ENCODE results near the gene FBXO45. TPM values are rescaled to one million over a fixed set of nuclear protein-coding genes. Genes with fewer than 3 reads are reported as not detected.

FBXO45 gene
- total RNA-seq, 6 experiments from 2014 or later = 3.8 to 5.5 (median 4.4) TPM

GRCh38 chr3:196632046-196632751, 63.7 kb downstream of the FBXO45 start:
- DNase-seq (peak; percentile 85 to 92 (median 89)), ATAC-seq (peak; percentile 95 to 96 (median 96))
- TF ChIP-seq POLR2A (IDR thresholded peaks at IDR 0.05) (peak; percentile 60), CTCF (IDR thresholded peaks at IDR 0.05) (peak in 3 of 4 donors; percentile 26 to 44 (median 42))
- Histone ChIP-seq H3K9me3 (no peaks in the 10 kb centered on the region), H3K4me1 (no peaks in the 10 kb centered on the region), H3K27me3 (no peaks in the 10 kb centered on the region), H3K36me3 (no peaks in the 10 kb centered on the region), H3K4me3 (peak overlapping the region; percentile 67 to 85 (median 77)), H3K27ac (peak overlapping the region; percentile 58 to 76 (median 60))
- WGBS (ENCODE audit: insufficient coverage, low coverage, low lambda C conversion rate, missing lambda C conversion rate) = 2% methylated on average over 21 of the region's 43 CpGs
- intact Hi-C loops (cut with DNase I) = no loop called here

- H3K36me3 ChIP-seq = no peaks in the 10 kb centered on the region
- ATAC-seq = no peak
- intact Hi-C loops (cut with DNase I) = no loop called here
- no peak overlapping the region for H3K27ac ChIP-seq
- no peaks in the 10 kb centered on the region for H3K9me3 ChIP-seq
- no peaks in the 10 kb centered on the region for H3K4me1 ChIP-seq
- WGBS (ENCODE audit: insufficient coverage, low coverage, low lambda C conversion rate, missing lambda C conversion rate) = 47% methylated on average over 5 of the region's 12 CpGs
- H3K27me3 ChIP-seq = no peaks in the 10 kb centered on the region
- TF ChIP-seq CTCF (IDR thresholded peaks at IDR 0.05) = no peak
- TF ChIP-seq POLR2A (IDR thresholded peaks at IDR 0.05) = no peak
- DNase-seq = no peak
- no peak overlapping the region for H3K4me3 ChIP-seq
Measured at GRCh38 chr3:196633555-196634151, 65.2 kb downstream of the FBXO45 start.

GRCh38 chr3:196634224-196634623, 65.8 kb downstream of the FBXO45 start:
- TF ChIP-seq CTCF (IDR thresholded peaks at IDR 0.05) (no peak), POLR2A (IDR thresholded peaks at IDR 0.05) (no peak)
- Histone ChIP-seq H3K4me3 (no peak overlapping the region), H3K27me3 (no peaks in the 10 kb centered on the region), H3K4me1 (peaks cover 0 to 2% (median 0%) of the 10 kb centered on the region in 4 donors), H3K9me3 (no peaks in the 10 kb centered on the region), H3K36me3 (no peaks in the 10 kb centered on the region), H3K27ac (no peak overlapping the region)
- 38% methylated on average over 5 of the region's 10 CpGs for WGBS (ENCODE audit: insufficient coverage, low coverage, low lambda C conversion rate, missing lambda C conversion rate)
- intact Hi-C loops (cut with DNase I) = no loop called here
- ATAC-seq (peak in 2 of 4 donors; percentile 2 to 3), DNase-seq (no peak)

- no CpG with 5 or more reads among the region's 7 CpGs for WGBS (ENCODE audit: insufficient coverage, low coverage, low lambda C conversion rate, missing lambda C conversion rate)
- TF ChIP-seq POLR2A (IDR thresholded peaks at IDR 0.05) (no peak), CTCF (IDR thresholded peaks at IDR 0.05) (no peak)
- ATAC-seq (no peak), DNase-seq (no peak)
- no peaks in the 10 kb centered on the region for H3K36me3 ChIP-seq
- H3K27ac ChIP-seq = no peak overlapping the region
- no peak overlapping the region for H3K4me3 ChIP-seq
- H3K27me3 ChIP-seq = no peaks in the 10 kb centered on the region
- no peaks in the 10 kb centered on the region for H3K9me3 ChIP-seq
- intact Hi-C loops (cut with DNase I) = no loop called here
- peaks cover 0 to 8% (median 0%) of the 10 kb centered on the region in 4 donors for H3K4me1 ChIP-seq
Measured at GRCh38 chr3:196634829-196635228, 66.4 kb downstream of the FBXO45 start.

All from right lobe of liver (tissue), 6 donors.